ENCODE measurements around the gene CX3CR1. TPM values are rescaled to one million over a fixed set of nuclear protein-coding genes. Genes with fewer than 3 reads are reported as not detected.

Gene CX3CR1
- total RNA-seq, 1 experiment from 2014 or later: not detected

- TF ChIP-seq, protein P1, sequence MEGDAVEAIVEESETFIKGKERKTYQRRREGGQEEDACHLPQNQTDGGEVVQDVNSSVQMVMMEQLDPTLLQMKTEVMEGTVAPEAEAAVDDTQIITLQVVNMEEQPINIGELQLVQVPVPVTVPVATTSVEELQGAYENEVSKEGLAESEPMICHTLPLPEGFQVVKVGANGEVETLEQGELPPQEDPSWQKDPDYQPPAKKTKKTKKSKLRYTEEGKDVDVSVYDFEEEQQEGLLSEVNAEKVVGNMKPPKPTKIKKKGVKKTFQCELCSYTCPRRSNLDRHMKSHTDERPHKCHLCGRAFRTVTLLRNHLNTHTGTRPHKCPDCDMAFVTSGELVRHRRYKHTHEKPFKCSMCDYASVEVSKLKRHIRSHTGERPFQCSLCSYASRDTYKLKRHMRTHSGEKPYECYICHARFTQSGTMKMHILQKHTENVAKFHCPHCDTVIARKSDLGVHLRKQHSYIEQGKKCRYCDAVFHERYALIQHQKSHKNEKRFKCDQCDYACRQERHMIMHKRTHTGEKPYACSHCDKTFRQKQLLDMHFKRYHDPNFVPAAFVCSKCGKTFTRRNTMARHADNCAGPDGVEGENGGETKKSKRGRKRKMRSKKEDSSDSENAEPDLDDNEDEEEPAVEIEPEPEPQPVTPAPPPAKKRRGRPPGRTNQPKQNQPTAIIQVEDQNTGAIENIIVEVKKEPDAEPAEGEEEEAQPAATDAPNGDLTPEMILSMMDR (IDR thresholded peaks at IDR 0.05): no peak
- TF ChIP-seq POLR2AphosphoS5 (IDR thresholded peaks at IDR 0.05; ENCODE audit: low read depth, low read length): no peak
- no peak for TF ChIP-seq SIN3A (IDR thresholded peaks at IDR 0.05; ENCODE audit: borderline replicate concordance, insufficient read depth, low read depth, low read length)
- TF ChIP-seq, protein P2, sequence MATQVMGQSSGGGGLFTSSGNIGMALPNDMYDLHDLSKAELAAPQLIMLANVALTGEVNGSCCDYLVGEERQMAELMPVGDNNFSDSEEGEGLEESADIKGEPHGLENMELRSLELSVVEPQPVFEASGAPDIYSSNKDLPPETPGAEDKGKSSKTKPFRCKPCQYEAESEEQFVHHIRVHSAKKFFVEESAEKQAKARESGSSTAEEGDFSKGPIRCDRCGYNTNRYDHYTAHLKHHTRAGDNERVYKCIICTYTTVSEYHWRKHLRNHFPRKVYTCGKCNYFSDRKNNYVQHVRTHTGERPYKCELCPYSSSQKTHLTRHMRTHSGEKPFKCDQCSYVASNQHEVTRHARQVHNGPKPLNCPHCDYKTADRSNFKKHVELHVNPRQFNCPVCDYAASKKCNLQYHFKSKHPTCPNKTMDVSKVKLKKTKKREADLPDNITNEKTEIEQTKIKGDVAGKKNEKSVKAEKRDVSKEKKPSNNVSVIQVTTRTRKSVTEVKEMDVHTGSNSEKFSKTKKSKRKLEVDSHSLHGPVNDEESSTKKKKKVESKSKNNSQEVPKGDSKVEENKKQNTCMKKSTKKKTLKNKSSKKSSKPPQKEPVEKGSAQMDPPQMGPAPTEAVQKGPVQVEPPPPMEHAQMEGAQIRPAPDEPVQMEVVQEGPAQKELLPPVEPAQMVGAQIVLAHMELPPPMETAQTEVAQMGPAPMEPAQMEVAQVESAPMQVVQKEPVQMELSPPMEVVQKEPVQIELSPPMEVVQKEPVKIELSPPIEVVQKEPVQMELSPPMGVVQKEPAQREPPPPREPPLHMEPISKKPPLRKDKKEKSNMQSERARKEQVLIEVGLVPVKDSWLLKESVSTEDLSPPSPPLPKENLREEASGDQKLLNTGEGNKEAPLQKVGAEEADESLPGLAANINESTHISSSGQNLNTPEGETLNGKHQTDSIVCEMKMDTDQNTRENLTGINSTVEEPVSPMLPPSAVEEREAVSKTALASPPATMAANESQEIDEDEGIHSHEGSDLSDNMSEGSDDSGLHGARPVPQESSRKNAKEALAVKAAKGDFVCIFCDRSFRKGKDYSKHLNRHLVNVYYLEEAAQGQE (IDR thresholded peaks at IDR 0.05; ENCODE audit: insufficient read depth in 1 of 2, low read depth in 2 of 2, low read length in 1 of 2): no peak
- TF ChIP-seq TCF7L2 (IDR thresholded peaks at IDR 0.05; ENCODE audit: low read depth, low read length): no peak
- intact Hi-C loops (cut with micrococcal nuclease; ENCODE audit: unreplicated experiment) (no loop called here), in situ Hi-C loops (cut with HindIII; ENCODE audit: low pct_unique_long_range_greater_than_20kb, low sequenced_read_pairs) (no loop called here)
- H3K9me3 ChIP-seq (ENCODE audit: control insufficient read depth, insufficient read depth, low read depth, low read length): no peaks in the 10 kb centered on the region
- no peak for DNase-seq (ENCODE audit: low read depth, low spot score)
- ChIA-PET POLR2A (no interaction called here), CTCF (no interaction called here)
- no peaks in the 10 kb centered on the region for H3K36me3 ChIP-seq (ENCODE audit: control insufficient read depth, insufficient read depth, low read length)
- ATAC-seq: no peak
- H3K27me3 ChIP-seq (ENCODE audit: control insufficient read depth, insufficient read depth, low read length): peaks cover 5% of the 10 kb centered on the region; the same call in 1 of the 2 replicates
- no peak overlapping the region for H3K4me3 ChIP-seq (ENCODE audit: low read depth in 2 of 2, low read length in 2 of 2)
- no peaks in the 10 kb centered on the region for H3K4me1 ChIP-seq (ENCODE audit: control insufficient read depth, insufficient read depth, low read length)
- H3K27ac ChIP-seq (ENCODE audit: low read length): no peak overlapping the region
- no TSS peak for BruUV-seq (replicated peaks)
Observed at GRCh38 chr3:39267631-39268548, 11.9 kb downstream of the CX3CR1 start.

- no peaks in the 10 kb centered on the region for H3K9me3 ChIP-seq (ENCODE audit: control insufficient read depth, insufficient read depth, low read depth, low read length)
- no peak overlapping the region for H3K27ac ChIP-seq (ENCODE audit: low read length)
- ATAC-seq (no peak), DNase-seq (ENCODE audit: low read depth, low spot score) (no peak)
- in situ Hi-C loops (cut with HindIII; ENCODE audit: low pct_unique_long_range_greater_than_20kb, low sequenced_read_pairs): no loop called here
- TF ChIP-seq, protein P2 (IDR thresholded peaks at IDR 0.05; ENCODE audit: insufficient read depth in 1 of 2, low read depth in 2 of 2, low read length in 1 of 2): no peak
- TF ChIP-seq, protein P1 (IDR thresholded peaks at IDR 0.05): no peak
- TF ChIP-seq POLR2AphosphoS5 (IDR thresholded peaks at IDR 0.05; ENCODE audit: low read depth, low read length): no peak
- TF ChIP-seq SIN3A (IDR thresholded peaks at IDR 0.05; ENCODE audit: borderline replicate concordance, insufficient read depth, low read depth, low read length): no peak
- TF ChIP-seq TCF7L2 (IDR thresholded peaks at IDR 0.05; ENCODE audit: low read depth, low read length): no peak
- peaks cover 11% of the 10 kb centered on the region for H3K27me3 ChIP-seq (ENCODE audit: control insufficient read depth, insufficient read depth, low read length)
- intact Hi-C loops (cut with micrococcal nuclease; ENCODE audit: unreplicated experiment): no loop called here
- H3K4me3 ChIP-seq (ENCODE audit: low read depth in 2 of 2, low read length in 2 of 2): no peak overlapping the region
- POLR2A ChIA-PET: no interaction called here
- CTCF ChIA-PET: no interaction called here
- H3K36me3 ChIP-seq (ENCODE audit: control insufficient read depth, insufficient read depth, low read length): no peaks in the 10 kb centered on the region
- H3K4me1 ChIP-seq (ENCODE audit: control insufficient read depth, insufficient read depth, low read length): no peaks in the 10 kb centered on the region
- BruUV-seq (replicated peaks): no TSS peak
Observed at GRCh38 chr3:39264053-39264452, 15.8 kb downstream of the CX3CR1 start.

Measured in Panc1 (cell line).